Hindlimb muscle (tissue), 1 donor: ENCODE measurements around the gene SH3BP4. TPM values are rescaled to one million over a fixed set of nuclear protein-coding genes. Genes with fewer than 3 reads are reported as not detected.

Experiments used
- DNase-seq: peaks from one replicate; pipeline ENCODE4 v3.0.0-alpha.2; 2013
- polyA plus RNA-seq: library from polyadenylated mRNA; unstranded; fragments of 120-200 nt; gene quantifications from one replicate; pipeline ENCODE4 v1.2.1, GENCODE V29; 2013; ENCODE audit not compliant: insufficient read length

SH3BP4 gene
- polyA plus RNA-seq, 1 donor: 19.4 TPM

GRCh38 chr2:235059161-235059560 is 107.3 kb downstream of the SH3BP4 start:
- no peak for DNase-seq

GRCh38 chr2:235061656-235062055 is 109.8 kb downstream of the SH3BP4 start:
- no peak for DNase-seq

GRCh38 chr2:235063471-235063961 is 111.7 kb downstream of the SH3BP4 start:
- DNase-seq: no peak

- DNase-seq: no peak
These were observed 113.2 kb downstream of the SH3BP4 start for GRCh38 chr2:235064976-235065375.

- no peak for DNase-seq
These were observed 114.7 kb downstream of the SH3BP4 start for GRCh38 chr2:235066490-235066889.

GRCh38 chr2:235066895-235067294 is 115.1 kb downstream of the SH3BP4 start:
- no peak for DNase-seq

GRCh38 chr2:235068701-235069100 is 116.9 kb downstream of the SH3BP4 start:
- DNase-seq: no peak

GRCh38 chr2:235070063-235070706 is 118.4 kb downstream of the SH3BP4 start:
- DNase-seq: no peak

- no peak for DNase-seq
These were observed 122.1 kb downstream of the SH3BP4 start for GRCh38 chr2:235073868-235074413.

GRCh38 chr2:235077046-235077445 is 125.2 kb downstream of the SH3BP4 start:
- DNase-seq: no peak

- DNase-seq: no peak
These were observed 126.4 kb downstream of the SH3BP4 start for GRCh38 chr2:235078182-235078581.

GRCh38 chr2:235078914-235079472 is 127.2 kb downstream of the SH3BP4 start:
- DNase-seq: no peak

- no peak for DNase-seq
These were observed 128.3 kb downstream of the SH3BP4 start for GRCh38 chr2:235080101-235080500.

- DNase-seq: no peak
These were observed 130.9 kb downstream of the SH3BP4 start for GRCh38 chr2:235082578-235083338.

GRCh38 chr2:235083822-235084221 is 132.0 kb downstream of the SH3BP4 start:
- no peak for DNase-seq

GRCh38 chr2:235084424-235084823 is 132.6 kb downstream of the SH3BP4 start:
- no peak for DNase-seq

GRCh38 chr2:235085476-235085875 is 133.7 kb downstream of the SH3BP4 start:
- no peak for DNase-seq

GRCh38 chr2:235086481-235087184 is 134.8 kb downstream of the SH3BP4 start:
- DNase-seq: no peak

- peak; percentile 66 for DNase-seq
These were observed 136.1 kb downstream of the SH3BP4 start for GRCh38 chr2:235087832-235088495.

GRCh38 chr2:235088496-235088921 is 136.7 kb downstream of the SH3BP4 start:
- DNase-seq: peak; percentile 26

- no peak for DNase-seq
These were observed 139.6 kb downstream of the SH3BP4 start for GRCh38 chr2:235091421-235091820.

GRCh38 chr2:235091983-235092382 is 140.2 kb downstream of the SH3BP4 start:
- no peak for DNase-seq
